Measurements from ENCODE around the gene STARD4. TPM values are rescaled to one million over a fixed set of nuclear protein-coding genes. Genes with fewer than 3 reads are reported as not detected.

The STARD4 gene
- total RNA-seq, 2 experiments from 2014 or later, result 14.9 to 15.2 TPM

DNA sequence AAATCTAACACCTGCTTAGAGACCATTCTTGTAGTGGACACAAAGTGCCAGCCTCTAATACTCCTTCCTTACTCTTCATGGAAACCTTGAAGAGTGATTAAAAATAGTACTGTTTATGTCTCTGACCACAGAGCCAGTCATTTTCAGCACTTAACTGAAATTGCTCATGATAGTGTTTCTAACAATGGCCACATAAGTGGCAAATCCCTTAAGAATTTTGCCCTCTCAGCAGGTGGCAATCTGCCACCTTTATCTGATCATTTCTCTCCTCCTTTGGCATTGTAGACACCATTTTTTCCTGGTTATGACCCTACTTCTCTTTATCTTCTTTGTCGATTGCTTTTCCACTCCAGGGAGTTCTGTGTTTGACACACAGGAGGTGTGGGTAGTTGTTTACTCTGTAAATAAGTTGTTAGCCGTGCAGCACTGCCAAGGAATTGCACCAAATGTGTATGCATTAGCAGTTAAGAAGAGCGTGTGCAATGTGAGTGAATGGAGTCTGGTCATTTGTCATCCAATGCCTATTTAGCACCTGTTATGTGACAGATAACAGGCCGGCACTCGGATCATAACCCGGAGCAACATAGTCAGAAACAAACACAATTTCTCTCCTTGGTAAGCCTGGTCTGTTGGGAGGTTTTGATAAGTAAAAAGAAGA, 36.8 kb upstream of the STARD4 start:
- no peak overlapping the region for H3K27ac Mint-ChIP-seq
- no peaks in the 10 kb centered on the region for H3K36me3 Mint-ChIP-seq (ENCODE audit: low read depth)
- TF ChIP-seq, protein P1, sequence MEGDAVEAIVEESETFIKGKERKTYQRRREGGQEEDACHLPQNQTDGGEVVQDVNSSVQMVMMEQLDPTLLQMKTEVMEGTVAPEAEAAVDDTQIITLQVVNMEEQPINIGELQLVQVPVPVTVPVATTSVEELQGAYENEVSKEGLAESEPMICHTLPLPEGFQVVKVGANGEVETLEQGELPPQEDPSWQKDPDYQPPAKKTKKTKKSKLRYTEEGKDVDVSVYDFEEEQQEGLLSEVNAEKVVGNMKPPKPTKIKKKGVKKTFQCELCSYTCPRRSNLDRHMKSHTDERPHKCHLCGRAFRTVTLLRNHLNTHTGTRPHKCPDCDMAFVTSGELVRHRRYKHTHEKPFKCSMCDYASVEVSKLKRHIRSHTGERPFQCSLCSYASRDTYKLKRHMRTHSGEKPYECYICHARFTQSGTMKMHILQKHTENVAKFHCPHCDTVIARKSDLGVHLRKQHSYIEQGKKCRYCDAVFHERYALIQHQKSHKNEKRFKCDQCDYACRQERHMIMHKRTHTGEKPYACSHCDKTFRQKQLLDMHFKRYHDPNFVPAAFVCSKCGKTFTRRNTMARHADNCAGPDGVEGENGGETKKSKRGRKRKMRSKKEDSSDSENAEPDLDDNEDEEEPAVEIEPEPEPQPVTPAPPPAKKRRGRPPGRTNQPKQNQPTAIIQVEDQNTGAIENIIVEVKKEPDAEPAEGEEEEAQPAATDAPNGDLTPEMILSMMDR (IDR thresholded peaks at IDR 0.05), result no peak
- Histone ChIP-seq H3K9me3 (ENCODE audit: control insufficient read depth in 1 of 2, insufficient read depth in 1 of 2, low read length in 2 of 2) (no peaks in the 10 kb centered on the region), H3K4me3 (ENCODE audit: low read length) (no peak overlapping the region), H3K36me3 (ENCODE audit: insufficient read depth, low read length) (no peaks in the 10 kb centered on the region), H3K27me3 (ENCODE audit: control insufficient read depth in 1 of 2, insufficient read depth in 2 of 2, low read length in 2 of 2) (no peaks in the 10 kb centered on the region), H3K27ac (ENCODE audit: low read depth in 1 of 2, low read length in 2 of 2) (no peak overlapping the region), H3K4me1 (ENCODE audit: insufficient read depth, low read length) (peaks cover 9% of the 10 kb centered on the region)
- H3K9me3 Mint-ChIP-seq, result no peaks in the 10 kb centered on the region
- H3K27me3 Mint-ChIP-seq, result peaks cover 3% of the 10 kb centered on the region
- DNase-seq (no peak), ATAC-seq (ENCODE audit: poor library complexity) (no peak)
- ChIA-PET CTCF (no interaction called here), POLR2A (no interaction called here)
- no peak overlapping the region for H3K4me3 Mint-ChIP-seq
- peaks cover 21% of the 10 kb centered on the region for H3K4me1 Mint-ChIP-seq (ENCODE audit: low read depth)
- intact Hi-C loops (cut with DNase I, micrococcal nuclease), result loop anchor here in 1 of 2 experiments (10.0 kb wide), 1 partner anchor 794 kb away; no protein-coding TSS in a partner anchor

DNA sequence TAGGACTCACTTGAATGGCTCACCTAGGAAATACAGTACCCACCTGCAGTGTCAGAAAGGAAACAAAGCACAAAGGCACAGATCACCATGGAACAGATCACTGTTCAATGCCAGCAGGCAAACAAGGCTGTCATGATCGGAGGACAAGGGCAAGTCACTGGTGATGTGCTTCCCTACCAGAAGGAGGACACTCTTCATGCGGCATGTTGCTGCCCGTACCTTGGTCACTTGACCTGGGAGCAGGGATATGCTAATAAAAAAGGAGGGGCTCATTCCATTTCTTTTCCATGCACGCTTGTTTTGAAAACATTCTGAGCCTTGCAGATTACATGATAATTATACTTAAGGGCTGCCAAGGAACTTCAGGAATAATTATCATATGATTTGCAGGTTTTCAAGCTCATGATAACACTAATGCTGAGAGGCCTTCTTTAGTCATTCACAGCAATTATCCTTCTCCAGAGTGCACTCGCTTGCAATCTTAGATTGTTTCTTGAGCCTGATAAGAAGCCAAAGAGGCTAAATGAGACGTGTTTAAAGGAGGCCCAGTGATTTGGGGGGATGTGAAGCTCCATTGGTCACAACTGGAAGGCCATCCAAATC, 36.1 kb upstream of the STARD4 start:
- no peak overlapping the region for H3K27ac Mint-ChIP-seq
- CTCF ChIA-PET, result no interaction called here

DNA sequence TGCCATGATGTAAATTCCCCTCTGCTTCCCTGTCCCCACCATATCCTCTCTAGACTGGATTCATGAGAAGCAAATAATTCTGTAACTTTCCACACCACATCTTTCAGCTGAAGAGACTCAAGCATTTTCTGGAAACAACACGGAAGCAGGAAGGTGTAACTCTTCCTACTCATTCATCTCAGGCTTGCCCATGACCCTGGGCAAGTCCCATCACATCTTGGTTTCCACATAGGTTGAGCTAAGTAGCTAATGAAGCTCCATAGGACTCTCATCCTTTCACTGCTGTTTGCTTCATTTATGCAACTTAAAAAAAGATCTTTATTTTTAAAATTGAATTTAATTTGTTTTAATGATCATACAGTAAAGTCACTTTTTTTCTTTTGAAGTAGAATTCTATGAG, 32.7 kb upstream of the STARD4 start:
- ATAC-seq (ENCODE audit: poor library complexity) (no peak), DNase-seq (no peak)
- Mint-ChIP-seq H3K27ac (no peak overlapping the region), H3K4me3 (no peak overlapping the region), H3K36me3 (ENCODE audit: low read depth) (no peaks in the 10 kb centered on the region), H3K27me3 (peaks cover 3% of the 10 kb centered on the region), H3K4me1 (ENCODE audit: low read depth) (no peaks in the 10 kb centered on the region), H3K9me3 (no peaks in the 10 kb centered on the region)
- Histone ChIP-seq H3K4me3 (ENCODE audit: low read length) (no peak overlapping the region), H3K4me1 (ENCODE audit: insufficient read depth, low read length) (no peaks in the 10 kb centered on the region), H3K9me3 (ENCODE audit: control insufficient read depth in 1 of 2, insufficient read depth in 1 of 2, low read length in 2 of 2) (no peaks in the 10 kb centered on the region), H3K27me3 (ENCODE audit: control insufficient read depth in 1 of 2, insufficient read depth in 2 of 2, low read length in 2 of 2) (no peaks in the 10 kb centered on the region), H3K36me3 (ENCODE audit: insufficient read depth, low read length) (no peaks in the 10 kb centered on the region), H3K27ac (ENCODE audit: low read depth in 1 of 2, low read length in 2 of 2) (no peak overlapping the region)
- TF ChIP-seq, protein P1 (IDR thresholded peaks at IDR 0.05), result no peak
- CTCF ChIA-PET, result no interaction called here
- POLR2A ChIA-PET, result interaction anchor here (0.5 kb wide), 1 partner anchor 84 kb away, joined by 3 read pairs; no protein-coding TSS in a partner anchor
- intact Hi-C loops (cut with DNase I, micrococcal nuclease), result loop anchor here in 1 of 2 experiments (10.0 kb wide), 1 partner anchor 790 kb away; no protein-coding TSS in a partner anchor

More for the DNA sequence above, 36.1 kb upstream of the STARD4 start:
- H3K4me1 ChIP-seq (ENCODE audit: insufficient read depth, low read length), result peaks cover 9% of the 10 kb centered on the region
- no peak overlapping the region for H3K27ac ChIP-seq (ENCODE audit: low read depth in 1 of 2, low read length in 2 of 2)
- no peaks in the 10 kb centered on the region for H3K9me3 ChIP-seq (ENCODE audit: control insufficient read depth in 1 of 2, insufficient read depth in 1 of 2, low read length in 2 of 2)
- no peak overlapping the region for H3K4me3 Mint-ChIP-seq
- H3K4me1 Mint-ChIP-seq (ENCODE audit: low read depth), result peaks cover 21% of the 10 kb centered on the region
- ATAC-seq (ENCODE audit: poor library complexity), result no peak
- H3K27me3 Mint-ChIP-seq, result peaks cover 3% of the 10 kb centered on the region
- DNase-seq, result no peak
- H3K9me3 Mint-ChIP-seq, result no peaks in the 10 kb centered on the region
- intact Hi-C loops (cut with DNase I, micrococcal nuclease), result loop anchor here in 1 of 2 experiments (10.0 kb wide), 1 partner anchor 794 kb away; no protein-coding TSS in a partner anchor
- TF ChIP-seq, protein P1 (IDR thresholded peaks at IDR 0.05), result no peak
- POLR2A ChIA-PET, result no interaction called here
- no peaks in the 10 kb centered on the region for H3K27me3 ChIP-seq (ENCODE audit: control insufficient read depth in 1 of 2, insufficient read depth in 2 of 2, low read length in 2 of 2)
- no peak overlapping the region for H3K4me3 ChIP-seq (ENCODE audit: low read length)
- H3K36me3 Mint-ChIP-seq (ENCODE audit: low read depth), result no peaks in the 10 kb centered on the region
- no peaks in the 10 kb centered on the region for H3K36me3 ChIP-seq (ENCODE audit: insufficient read depth, low read length)

Data from CD4-positive, alpha-beta T cell (primary cell).